Measurements from ENCODE around the gene TSPAN9. TPM values are rescaled to one million over a fixed set of nuclear protein-coding genes. Genes with fewer than 3 reads are reported as not detected.

TSPAN9 gene
- total and polyA plus RNA-seq, 11 donors = 70.0 to 387 (median 151) TPM

- intact Hi-C loops (cut with DNase I) = no loop called here
- WGBS, 4 donors = 77 to 81% (median 79%) methylated on average over 22 of the region's 22 CpGs
- DNase-seq (no peak), ATAC-seq (peak in 3 of 4 donors; percentile 6 to 61 (median 19))
- H3K27me3 ChIP-seq = no peaks in the 10 kb centered on the region
- no peaks in the 10 kb centered on the region for H3K9me3 ChIP-seq
- H3K27ac ChIP-seq = no peak overlapping the region
- TF ChIP-seq POLR2A (IDR thresholded peaks at IDR 0.05) = no peak
- TF ChIP-seq, protein P1, sequence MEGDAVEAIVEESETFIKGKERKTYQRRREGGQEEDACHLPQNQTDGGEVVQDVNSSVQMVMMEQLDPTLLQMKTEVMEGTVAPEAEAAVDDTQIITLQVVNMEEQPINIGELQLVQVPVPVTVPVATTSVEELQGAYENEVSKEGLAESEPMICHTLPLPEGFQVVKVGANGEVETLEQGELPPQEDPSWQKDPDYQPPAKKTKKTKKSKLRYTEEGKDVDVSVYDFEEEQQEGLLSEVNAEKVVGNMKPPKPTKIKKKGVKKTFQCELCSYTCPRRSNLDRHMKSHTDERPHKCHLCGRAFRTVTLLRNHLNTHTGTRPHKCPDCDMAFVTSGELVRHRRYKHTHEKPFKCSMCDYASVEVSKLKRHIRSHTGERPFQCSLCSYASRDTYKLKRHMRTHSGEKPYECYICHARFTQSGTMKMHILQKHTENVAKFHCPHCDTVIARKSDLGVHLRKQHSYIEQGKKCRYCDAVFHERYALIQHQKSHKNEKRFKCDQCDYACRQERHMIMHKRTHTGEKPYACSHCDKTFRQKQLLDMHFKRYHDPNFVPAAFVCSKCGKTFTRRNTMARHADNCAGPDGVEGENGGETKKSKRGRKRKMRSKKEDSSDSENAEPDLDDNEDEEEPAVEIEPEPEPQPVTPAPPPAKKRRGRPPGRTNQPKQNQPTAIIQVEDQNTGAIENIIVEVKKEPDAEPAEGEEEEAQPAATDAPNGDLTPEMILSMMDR (IDR thresholded peaks at IDR 0.05) = no peak
- H3K36me3 ChIP-seq = no peaks in the 10 kb centered on the region
- H3K4me1 ChIP-seq = peaks cover 0 to 48% (median 16%) of the 10 kb centered on the region in 12 donors
- no peak overlapping the region for H3K4me3 ChIP-seq
Observed at GRCh38 chr12:3168223-3169221, 91.3 kb downstream of the TSPAN9 start.

GRCh38 chr12:3170423-3171194, 93.4 kb downstream of the TSPAN9 start:
- intact Hi-C loops (cut with DNase I) = loop anchor here in 1 of 10 donors (10.0 kb wide), 1 partner anchor 1974 kb away; no protein-coding TSS in a partner anchor
- no peak for DNase-seq

GRCh38 chr12:3171195-3171591, 94.0 kb downstream of the TSPAN9 start:
- DNase-seq (no peak), ATAC-seq (no peak)
- no peaks in the 10 kb centered on the region for H3K27me3 ChIP-seq
- no peak overlapping the region for H3K27ac ChIP-seq
- H3K4me1 ChIP-seq = peaks cover 0 to 51% (median 12%) of the 10 kb centered on the region in 12 donors
- no peak overlapping the region for H3K4me3 ChIP-seq
- H3K36me3 ChIP-seq = no peaks in the 10 kb centered on the region
- H3K9me3 ChIP-seq = no peaks in the 10 kb centered on the region
- 57 to 69% (median 68%) methylated on average over 4 of the region's 4 CpGs for WGBS, 4 donors
- no peak for TF ChIP-seq POLR2A (IDR thresholded peaks at IDR 0.05)
- TF ChIP-seq, protein P1 (IDR thresholded peaks at IDR 0.05) = no peak
- intact Hi-C loops (cut with DNase I) = loop anchor here in 1 of 10 donors (10.0 kb wide), 1 partner anchor 1974 kb away; no protein-coding TSS in a partner anchor

More at GRCh38 chr12:3170423-3171194, 93.4 kb downstream of the TSPAN9 start:
- 88 to 92% (median 90%) methylated on average over 20 of the region's 20 CpGs for WGBS, 4 donors
- Histone ChIP-seq H3K9me3 (no peaks in the 10 kb centered on the region), H3K36me3 (no peaks in the 10 kb centered on the region), H3K4me1 (peaks cover 0 to 45% (median 10%) of the 10 kb centered on the region in 12 donors), H3K27me3 (no peaks in the 10 kb centered on the region), H3K4me3 (no peak overlapping the region), H3K27ac (no peak overlapping the region)
- no peak for ATAC-seq
- no peak for TF ChIP-seq POLR2A (IDR thresholded peaks at IDR 0.05)
- TF ChIP-seq, protein P1 (IDR thresholded peaks at IDR 0.05) = no peak

All from heart left ventricle (tissue), 16 donors.